Fibroblast of skin of right biceps (primary cell): ENCODE data around the gene DGCR2.
A peak's percentile ranks its signal among the peaks of the same experiment; 100 is the strongest.
"Not testable (repeated sequence)": the region's sequence is repeated elsewhere in the genome, so short reads cannot be mapped to it uniquely, and the experiment has no call there.

Source experiments
- DNase-seq: peaks from one replicate; pipeline ENCODE4 v3.0.0-alpha.2; 2013

The DGCR2 gene

GRCh38 chr22:19105867-19106802, 16.1 kb downstream of the DGCR2 start:
- DNase-seq: no peak

- no peak for DNase-seq
These were observed 16.8 kb downstream of the DGCR2 start for GRCh38 chr22:19105456-19105855.

- DNase-seq: peak; percentile 14
These were observed 18.1 kb downstream of the DGCR2 start for GRCh38 chr22:19103880-19104821.

- no peak for DNase-seq
These were observed 24.1 kb downstream of the DGCR2 start for GRCh38 chr22:19098157-19098556.

- DNase-seq: no peak
These were observed 24.7 kb downstream of the DGCR2 start for GRCh38 chr22:19097518-19097917.

GRCh38 chr22:19096555-19096954, 25.7 kb downstream of the DGCR2 start:
- DNase-seq: no peak

- DNase-seq: no peak
These were observed 27.7 kb downstream of the DGCR2 start for GRCh38 chr22:19094393-19094997.

- DNase-seq: no peak
These were observed 29.5 kb downstream of the DGCR2 start for GRCh38 chr22:19092725-19093124.

GRCh38 chr22:19090586-19091127, 31.6 kb downstream of the DGCR2 start:
- DNase-seq: no peak

- DNase-seq: no peak
These were observed 32.0 kb downstream of the DGCR2 start for GRCh38 chr22:19090183-19090582.

GRCh38 chr22:19088866-19089595, 33.2 kb downstream of the DGCR2 start:
- no peak for DNase-seq

GRCh38 chr22:19086896-19087295, 35.3 kb downstream of the DGCR2 start:
- peak; percentile 35 for DNase-seq

- no peak for DNase-seq
These were observed 35.8 kb downstream of the DGCR2 start for GRCh38 chr22:19086417-19086816.

GRCh38 chr22:19085233-19085718, 36.9 kb downstream of the DGCR2 start:
- peak; percentile 23 for DNase-seq

GRCh38 chr22:19084586-19084985, 37.6 kb downstream of the DGCR2 start:
- DNase-seq: not testable (repeated sequence)

- DNase-seq: not testable (repeated sequence)
These were observed 38.1 kb downstream of the DGCR2 start for GRCh38 chr22:19084126-19084525.

- no peak for DNase-seq
These were observed 39.4 kb downstream of the DGCR2 start for GRCh38 chr22:19082793-19083192.

- no peak for DNase-seq
These were observed 40.1 kb downstream of the DGCR2 start for GRCh38 chr22:19082101-19082500.

GRCh38 chr22:19081351-19081750, 40.9 kb downstream of the DGCR2 start:
- DNase-seq: no peak

- DNase-seq: no peak
These were observed 41.4 kb downstream of the DGCR2 start for GRCh38 chr22:19080853-19081252.

GRCh38 chr22:19079691-19080090, 42.5 kb downstream of the DGCR2 start:
- DNase-seq: no peak

GRCh38 chr22:19075404-19075803, 46.8 kb downstream of the DGCR2 start:
- no peak for DNase-seq
